Measurements from ENCODE around the gene VWA2. TPM values are rescaled to one million over a fixed set of nuclear protein-coding genes. Genes with fewer than 3 reads are reported as not detected.

Gene VWA2
- total RNA-seq, 1 donor from 2014 or later, result 15.0 TPM

GRCh38 chr10:114294549-114294948 is 55.5 kb downstream of the VWA2 start:
- no peaks in the 10 kb centered on the region for H3K4me1 Mint-ChIP-seq
- H3K36me3 Mint-ChIP-seq, result peaks cover 41% of the 10 kb centered on the region
- no peak overlapping the region for H3K4me3 Mint-ChIP-seq
- no peak for DNase-seq (ENCODE audit: low spot score in 2 of 2, unreplicated experiment in 2 of 2)
- no peak for TF ChIP-seq CTCF (IDR thresholded peaks at IDR 0.05; ENCODE audit: unreplicated experiment)
- peaks cover 23% of the 10 kb centered on the region for H3K9me3 Mint-ChIP-seq
- no peaks in the 10 kb centered on the region for H3K27me3 Mint-ChIP-seq (ENCODE audit: low read depth)
- no peak overlapping the region for H3K27ac Mint-ChIP-seq

- H3K9me3 Mint-ChIP-seq, result peaks cover 23% of the 10 kb centered on the region
- no peak for DNase-seq (ENCODE audit: low spot score in 2 of 2, unreplicated experiment in 2 of 2)
- no peak overlapping the region for H3K27ac Mint-ChIP-seq
- no peaks in the 10 kb centered on the region for H3K27me3 Mint-ChIP-seq (ENCODE audit: low read depth)
- H3K4me1 Mint-ChIP-seq, result no peaks in the 10 kb centered on the region
- H3K4me3 Mint-ChIP-seq, result no peak overlapping the region
- TF ChIP-seq CTCF (IDR thresholded peaks at IDR 0.05; ENCODE audit: unreplicated experiment), result no peak
- peaks cover 41% of the 10 kb centered on the region for H3K36me3 Mint-ChIP-seq
Observed at GRCh38 chr10:114295393-114295792, 56.3 kb downstream of the VWA2 start.

- H3K27me3 Mint-ChIP-seq (ENCODE audit: low read depth), result no peaks in the 10 kb centered on the region
- no peak for TF ChIP-seq CTCF (IDR thresholded peaks at IDR 0.05; ENCODE audit: unreplicated experiment)
- H3K36me3 Mint-ChIP-seq, result peaks cover 39% of the 10 kb centered on the region
- no peak for DNase-seq (ENCODE audit: low spot score in 2 of 2, unreplicated experiment in 2 of 2)
- no peak overlapping the region for H3K4me3 Mint-ChIP-seq
- no peaks in the 10 kb centered on the region for H3K4me1 Mint-ChIP-seq
- no peak overlapping the region for H3K27ac Mint-ChIP-seq
- peaks cover 23% of the 10 kb centered on the region for H3K9me3 Mint-ChIP-seq
Observed at GRCh38 chr10:114297136-114297705, 58.2 kb downstream of the VWA2 start.

GRCh38 chr10:114300036-114300645 is 61.1 kb downstream of the VWA2 start:
- TF ChIP-seq CTCF (IDR thresholded peaks at IDR 0.05; ENCODE audit: unreplicated experiment), result no peak
- Mint-ChIP-seq H3K9me3 (peaks cover 14% of the 10 kb centered on the region), H3K36me3 (peaks cover 27% of the 10 kb centered on the region), H3K4me3 (no peak overlapping the region), H3K4me1 (peaks cover 8% of the 10 kb centered on the region), H3K27me3 (ENCODE audit: low read depth) (peaks cover 3% of the 10 kb centered on the region), H3K27ac (no peak overlapping the region)
- no peak for DNase-seq (ENCODE audit: low spot score in 2 of 2, unreplicated experiment in 2 of 2)

GRCh38 chr10:114301177-114301576 is 62.1 kb downstream of the VWA2 start:
- H3K4me1 Mint-ChIP-seq, result peaks cover 8% of the 10 kb centered on the region
- no peak for TF ChIP-seq CTCF (IDR thresholded peaks at IDR 0.05; ENCODE audit: unreplicated experiment)
- H3K4me3 Mint-ChIP-seq, result no peak overlapping the region
- H3K36me3 Mint-ChIP-seq, result peaks cover 18% of the 10 kb centered on the region
- peaks cover 3% of the 10 kb centered on the region for H3K27me3 Mint-ChIP-seq (ENCODE audit: low read depth)
- no peak overlapping the region for H3K27ac Mint-ChIP-seq
- peaks cover 4% of the 10 kb centered on the region for H3K9me3 Mint-ChIP-seq
- no peak for DNase-seq (ENCODE audit: low spot score in 2 of 2, unreplicated experiment in 2 of 2)
